ENCODE data around the gene NT5DC1.

The NT5DC1 gene

DNA sequence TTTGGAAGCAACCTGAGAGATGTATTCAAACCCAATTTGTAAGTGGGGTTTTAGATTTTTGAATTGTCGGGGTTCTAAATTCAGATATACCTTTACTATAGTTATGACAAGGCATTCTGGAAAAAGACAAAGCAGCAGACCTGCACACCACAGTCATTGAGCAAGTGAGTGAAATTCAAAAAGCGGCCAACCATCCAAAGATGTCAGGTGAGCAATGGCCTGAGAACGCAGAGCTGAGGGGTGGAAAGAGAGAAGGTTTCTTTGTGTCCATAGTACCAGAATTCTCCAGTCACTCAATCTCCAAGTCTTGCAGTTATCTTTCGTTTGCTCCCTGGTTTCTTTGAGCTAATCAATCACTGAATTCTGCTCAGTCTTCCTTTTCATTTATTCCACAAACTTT, 38.2 kb upstream of the NT5DC1 start:
- H3K4me3 ChIP-seq (ENCODE audit: low read length): no peak overlapping the region
- DNase-seq (ENCODE audit: low read depth): no peak
- TF ChIP-seq, protein P1, sequence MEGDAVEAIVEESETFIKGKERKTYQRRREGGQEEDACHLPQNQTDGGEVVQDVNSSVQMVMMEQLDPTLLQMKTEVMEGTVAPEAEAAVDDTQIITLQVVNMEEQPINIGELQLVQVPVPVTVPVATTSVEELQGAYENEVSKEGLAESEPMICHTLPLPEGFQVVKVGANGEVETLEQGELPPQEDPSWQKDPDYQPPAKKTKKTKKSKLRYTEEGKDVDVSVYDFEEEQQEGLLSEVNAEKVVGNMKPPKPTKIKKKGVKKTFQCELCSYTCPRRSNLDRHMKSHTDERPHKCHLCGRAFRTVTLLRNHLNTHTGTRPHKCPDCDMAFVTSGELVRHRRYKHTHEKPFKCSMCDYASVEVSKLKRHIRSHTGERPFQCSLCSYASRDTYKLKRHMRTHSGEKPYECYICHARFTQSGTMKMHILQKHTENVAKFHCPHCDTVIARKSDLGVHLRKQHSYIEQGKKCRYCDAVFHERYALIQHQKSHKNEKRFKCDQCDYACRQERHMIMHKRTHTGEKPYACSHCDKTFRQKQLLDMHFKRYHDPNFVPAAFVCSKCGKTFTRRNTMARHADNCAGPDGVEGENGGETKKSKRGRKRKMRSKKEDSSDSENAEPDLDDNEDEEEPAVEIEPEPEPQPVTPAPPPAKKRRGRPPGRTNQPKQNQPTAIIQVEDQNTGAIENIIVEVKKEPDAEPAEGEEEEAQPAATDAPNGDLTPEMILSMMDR (IDR thresholded peaks at IDR 0.05; ENCODE audit: insufficient read depth, low read depth, low read length, missing control alignments): no peak

DNA sequence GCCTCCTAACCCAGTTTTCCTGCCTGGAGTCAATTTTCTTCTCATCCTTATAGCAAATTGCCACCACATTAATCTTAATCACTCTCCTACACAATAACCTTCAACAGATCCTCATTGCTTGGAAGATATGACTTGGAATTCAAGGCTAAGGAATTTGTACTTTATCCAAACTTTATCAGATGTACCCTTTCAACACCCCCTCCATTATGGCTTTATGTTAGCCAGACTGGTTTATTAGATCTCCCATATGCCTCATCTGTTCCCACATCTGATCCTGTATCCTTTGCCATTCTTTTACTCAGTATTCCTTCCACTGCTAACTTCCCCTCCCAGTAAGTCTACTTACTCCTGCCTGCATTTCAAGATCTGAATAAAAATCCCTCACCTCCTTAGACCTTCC, 36.0 kb upstream of the NT5DC1 start:
- H3K4me3 ChIP-seq (ENCODE audit: low read length): no peak overlapping the region
- TF ChIP-seq, protein P1 (IDR thresholded peaks at IDR 0.05; ENCODE audit: insufficient read depth, low read depth, low read length, missing control alignments): no peak
- DNase-seq (ENCODE audit: low read depth): no peak

DNA sequence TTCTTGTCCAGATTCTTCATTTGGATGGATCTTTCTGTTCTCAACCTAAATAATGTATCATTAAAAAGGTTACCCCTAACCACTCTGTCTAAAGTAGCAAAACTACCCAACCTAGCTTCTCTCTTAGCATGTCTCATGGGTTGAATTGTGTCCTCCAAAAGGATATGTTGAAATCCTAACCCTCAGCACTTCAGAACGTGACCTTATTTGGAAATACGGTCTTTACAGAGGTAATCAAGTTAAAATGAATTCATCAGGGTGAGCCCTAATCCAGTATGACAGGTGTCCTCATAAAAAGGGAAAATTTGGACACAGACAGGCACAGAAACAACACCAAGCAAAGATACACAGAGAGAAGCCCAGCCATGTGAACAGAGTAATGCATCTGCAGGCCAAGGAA, 33.9 kb upstream of the NT5DC1 start:
- H3K4me3 ChIP-seq (ENCODE audit: low read length): no peak overlapping the region
- TF ChIP-seq, protein P1 (IDR thresholded peaks at IDR 0.05; ENCODE audit: insufficient read depth, low read depth, low read length, missing control alignments): no peak
- DNase-seq (ENCODE audit: low read depth): no peak

GRCh38 chr6:116070101-116070500, 30.6 kb upstream of the NT5DC1 start:
- TF ChIP-seq, protein P1 (IDR thresholded peaks at IDR 0.05; ENCODE audit: insufficient read depth, low read depth, low read length, missing control alignments): no peak
- no peak for DNase-seq (ENCODE audit: low read depth)
- H3K4me3 ChIP-seq (ENCODE audit: low read length): no peak overlapping the region

DNA sequence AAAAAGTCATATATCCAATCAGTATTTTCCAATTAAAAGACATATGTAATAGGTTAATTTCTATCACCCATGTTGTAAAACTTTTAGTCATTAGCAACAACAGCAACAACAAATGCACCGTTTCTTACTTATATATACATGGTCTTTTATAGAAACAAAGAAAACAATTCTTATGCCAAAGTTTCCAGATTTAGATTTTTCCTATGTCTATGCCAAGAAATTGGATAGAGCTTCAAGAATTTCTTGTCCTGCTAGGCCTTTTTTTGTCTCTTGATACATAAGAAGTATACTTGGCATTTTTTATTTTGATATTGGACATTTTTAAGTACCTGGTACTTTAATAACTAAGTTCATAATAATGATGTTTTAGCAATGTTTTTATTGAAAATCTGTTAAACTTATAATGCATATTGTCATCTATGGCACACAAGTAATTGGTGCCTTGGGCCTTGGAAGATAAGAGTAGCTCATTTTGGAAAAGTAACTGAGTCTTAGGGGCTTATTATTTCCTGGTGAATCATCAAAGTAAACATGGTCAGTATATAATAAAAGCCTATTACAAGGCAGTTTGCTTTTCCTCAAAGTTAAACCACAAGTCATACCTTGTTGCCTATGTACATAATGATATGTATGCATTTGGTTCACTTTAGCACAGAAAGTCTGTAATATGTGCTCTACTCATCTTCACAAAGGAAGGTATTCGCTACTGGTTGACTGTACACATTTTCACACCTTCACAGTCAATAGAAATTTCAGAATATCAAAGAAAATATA, 29.9 kb upstream of the NT5DC1 start:
- TF ChIP-seq, protein P1 (IDR thresholded peaks at IDR 0.05; ENCODE audit: insufficient read depth, low read depth, low read length, missing control alignments): no peak

DNA sequence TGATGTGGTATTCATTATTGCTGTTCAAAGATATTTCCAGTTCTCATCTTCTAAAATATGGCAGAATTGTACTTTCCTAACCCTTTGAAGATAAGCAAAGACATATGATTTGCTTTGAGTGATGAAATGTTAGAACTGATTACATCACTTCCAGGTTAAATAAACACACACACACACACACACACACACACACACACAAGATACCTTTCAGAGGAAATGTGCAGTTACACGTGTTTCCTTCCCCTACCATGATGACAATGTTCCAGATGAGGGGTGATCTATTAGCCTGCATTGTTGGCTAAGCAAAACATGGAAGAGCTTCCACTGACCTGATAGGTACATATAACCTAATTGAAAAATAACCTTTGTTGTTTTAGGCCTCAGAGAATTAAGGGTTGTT, 28.3 kb upstream of the NT5DC1 start:
- H3K4me3 ChIP-seq (ENCODE audit: low read length): no peak overlapping the region
- TF ChIP-seq, protein P1 (IDR thresholded peaks at IDR 0.05; ENCODE audit: insufficient read depth, low read depth, low read length, missing control alignments): no peak
- DNase-seq (ENCODE audit: low read depth): peak; percentile 27

More for the DNA sequence above, 29.9 kb upstream of the NT5DC1 start:
- peak; percentile 48 for DNase-seq (ENCODE audit: low read depth)
- no peak overlapping the region for H3K4me3 ChIP-seq (ENCODE audit: low read length)
